ENCODE data around the gene LANCL1. TPM values are rescaled to one million over a fixed set of nuclear protein-coding genes. Genes with fewer than 3 reads are reported as not detected.

Gene LANCL1
- total RNA-seq, 1 experiment from 2014 or later, result 35.9 TPM

DNA sequence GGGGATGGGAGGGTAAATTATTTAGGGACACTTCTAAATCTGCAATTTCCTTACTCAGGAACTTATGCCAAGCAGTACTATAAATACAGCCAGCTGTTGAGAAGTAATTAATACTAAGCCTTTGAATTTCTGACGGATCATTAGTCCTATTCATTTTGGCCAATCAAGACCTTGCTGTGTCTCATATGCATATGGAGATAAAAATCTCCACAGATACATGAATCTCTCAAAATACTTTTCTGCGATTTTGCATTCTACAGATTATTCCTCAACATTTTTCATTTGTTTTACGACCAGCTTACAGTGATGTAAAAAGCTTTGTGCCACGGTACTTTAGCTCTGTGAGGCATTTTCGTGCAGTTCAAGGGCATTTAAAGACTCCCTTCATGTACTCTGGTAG lies 16.7 kb downstream of the LANCL1 start (continued):
- TF ChIP-seq, protein P1, sequence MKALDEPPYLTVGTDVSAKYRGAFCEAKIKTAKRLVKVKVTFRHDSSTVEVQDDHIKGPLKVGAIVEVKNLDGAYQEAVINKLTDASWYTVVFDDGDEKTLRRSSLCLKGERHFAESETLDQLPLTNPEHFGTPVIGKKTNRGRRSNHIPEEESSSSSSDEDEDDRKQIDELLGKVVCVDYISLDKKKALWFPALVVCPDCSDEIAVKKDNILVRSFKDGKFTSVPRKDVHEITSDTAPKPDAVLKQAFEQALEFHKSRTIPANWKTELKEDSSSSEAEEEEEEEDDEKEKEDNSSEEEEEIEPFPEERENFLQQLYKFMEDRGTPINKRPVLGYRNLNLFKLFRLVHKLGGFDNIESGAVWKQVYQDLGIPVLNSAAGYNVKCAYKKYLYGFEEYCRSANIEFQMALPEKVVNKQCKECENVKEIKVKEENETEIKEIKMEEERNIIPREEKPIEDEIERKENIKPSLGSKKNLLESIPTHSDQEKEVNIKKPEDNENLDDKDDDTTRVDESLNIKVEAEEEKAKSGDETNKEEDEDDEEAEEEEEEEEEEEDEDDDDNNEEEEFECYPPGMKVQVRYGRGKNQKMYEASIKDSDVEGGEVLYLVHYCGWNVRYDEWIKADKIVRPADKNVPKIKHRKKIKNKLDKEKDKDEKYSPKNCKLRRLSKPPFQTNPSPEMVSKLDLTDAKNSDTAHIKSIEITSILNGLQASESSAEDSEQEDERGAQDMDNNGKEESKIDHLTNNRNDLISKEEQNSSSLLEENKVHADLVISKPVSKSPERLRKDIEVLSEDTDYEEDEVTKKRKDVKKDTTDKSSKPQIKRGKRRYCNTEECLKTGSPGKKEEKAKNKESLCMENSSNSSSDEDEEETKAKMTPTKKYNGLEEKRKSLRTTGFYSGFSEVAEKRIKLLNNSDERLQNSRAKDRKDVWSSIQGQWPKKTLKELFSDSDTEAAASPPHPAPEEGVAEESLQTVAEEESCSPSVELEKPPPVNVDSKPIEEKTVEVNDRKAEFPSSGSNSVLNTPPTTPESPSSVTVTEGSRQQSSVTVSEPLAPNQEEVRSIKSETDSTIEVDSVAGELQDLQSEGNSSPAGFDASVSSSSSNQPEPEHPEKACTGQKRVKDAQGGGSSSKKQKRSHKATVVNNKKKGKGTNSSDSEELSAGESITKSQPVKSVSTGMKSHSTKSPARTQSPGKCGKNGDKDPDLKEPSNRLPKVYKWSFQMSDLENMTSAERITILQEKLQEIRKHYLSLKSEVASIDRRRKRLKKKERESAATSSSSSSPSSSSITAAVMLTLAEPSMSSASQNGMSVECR (CRISPR knock-in tag; IDR thresholded peaks at IDR 0.05; ENCODE audit: borderline replicate concordance), result no peak
- TF ChIP-seq EMX1 (CRISPR knock-in tag; IDR thresholded peaks at IDR 0.05), result no peak
- TF ChIP-seq, protein P2, sequence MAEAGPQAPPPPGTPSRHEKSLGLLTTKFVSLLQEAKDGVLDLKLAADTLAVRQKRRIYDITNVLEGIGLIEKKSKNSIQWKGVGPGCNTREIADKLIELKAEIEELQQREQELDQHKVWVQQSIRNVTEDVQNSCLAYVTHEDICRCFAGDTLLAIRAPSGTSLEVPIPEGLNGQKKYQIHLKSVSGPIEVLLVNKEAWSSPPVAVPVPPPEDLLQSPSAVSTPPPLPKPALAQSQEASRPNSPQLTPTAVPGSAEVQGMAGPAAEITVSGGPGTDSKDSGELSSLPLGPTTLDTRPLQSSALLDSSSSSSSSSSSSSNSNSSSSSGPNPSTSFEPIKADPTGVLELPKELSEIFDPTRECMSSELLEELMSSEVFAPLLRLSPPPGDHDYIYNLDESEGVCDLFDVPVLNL (CRISPR knock-in tag; IDR thresholded peaks at IDR 0.05; ENCODE audit: borderline replicate concordance, low read depth), result no peak
- TF ChIP-seq SMAD4 (CRISPR knock-in tag; IDR thresholded peaks at IDR 0.05), result no peak
- TF ChIP-seq, protein P3, sequence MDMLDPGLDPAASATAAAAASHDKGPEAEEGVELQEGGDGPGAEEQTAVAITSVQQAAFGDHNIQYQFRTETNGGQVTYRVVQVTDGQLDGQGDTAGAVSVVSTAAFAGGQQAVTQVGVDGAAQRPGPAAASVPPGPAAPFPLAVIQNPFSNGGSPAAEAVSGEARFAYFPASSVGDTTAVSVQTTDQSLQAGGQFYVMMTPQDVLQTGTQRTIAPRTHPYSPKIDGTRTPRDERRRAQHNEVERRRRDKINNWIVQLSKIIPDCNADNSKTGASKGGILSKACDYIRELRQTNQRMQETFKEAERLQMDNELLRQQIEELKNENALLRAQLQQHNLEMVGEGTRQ (CRISPR knock-in tag; IDR thresholded peaks at IDR 0.05), result no peak
- TF ChIP-seq ZNF671 (CRISPR knock-in tag; IDR thresholded peaks at IDR 0.05), result no peak

DNA sequence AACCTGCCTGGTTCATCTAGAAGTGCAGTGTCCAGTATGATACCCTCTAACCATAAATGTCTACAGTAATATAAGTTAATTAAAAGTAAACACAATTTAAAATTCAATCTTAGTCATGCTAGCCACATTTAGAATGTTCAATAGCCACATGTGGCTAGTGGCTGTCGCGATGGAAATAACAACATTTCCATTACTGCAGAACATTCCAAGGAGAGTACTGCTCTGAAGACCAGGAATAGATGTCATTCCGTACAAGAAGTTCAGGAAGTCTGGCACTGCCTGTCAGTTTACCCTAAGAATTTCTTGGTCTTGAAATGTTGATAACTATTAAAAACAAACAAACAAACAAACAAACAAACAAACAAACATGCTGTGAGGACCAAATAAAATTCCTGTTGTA lies 17.2 kb downstream of the LANCL1 start:
- H3K27ac Mint-ChIP-seq, result no peak overlapping the region
- H3K27me3 Mint-ChIP-seq (ENCODE audit: low read depth), result no peaks in the 10 kb centered on the region
- CTCF ChIA-PET, result no interaction called here
- H3K4me3 Mint-ChIP-seq, result no peak overlapping the region
- POLR2A ChIA-PET, result no interaction called here
- peaks cover 25% of the 10 kb centered on the region for H3K4me1 Mint-ChIP-seq
- ATAC-seq, result no peak
- no peak for DNase-seq (ENCODE audit: low spot score)
- peaks cover 11% of the 10 kb centered on the region for H3K36me3 Mint-ChIP-seq
- H3K9me3 Mint-ChIP-seq, result no peaks in the 10 kb centered on the region
- TF ChIP-seq TP53 (CRISPR knock-in tag; IDR thresholded peaks at IDR 0.05), result no peak
- TF ChIP-seq, protein P4, sequence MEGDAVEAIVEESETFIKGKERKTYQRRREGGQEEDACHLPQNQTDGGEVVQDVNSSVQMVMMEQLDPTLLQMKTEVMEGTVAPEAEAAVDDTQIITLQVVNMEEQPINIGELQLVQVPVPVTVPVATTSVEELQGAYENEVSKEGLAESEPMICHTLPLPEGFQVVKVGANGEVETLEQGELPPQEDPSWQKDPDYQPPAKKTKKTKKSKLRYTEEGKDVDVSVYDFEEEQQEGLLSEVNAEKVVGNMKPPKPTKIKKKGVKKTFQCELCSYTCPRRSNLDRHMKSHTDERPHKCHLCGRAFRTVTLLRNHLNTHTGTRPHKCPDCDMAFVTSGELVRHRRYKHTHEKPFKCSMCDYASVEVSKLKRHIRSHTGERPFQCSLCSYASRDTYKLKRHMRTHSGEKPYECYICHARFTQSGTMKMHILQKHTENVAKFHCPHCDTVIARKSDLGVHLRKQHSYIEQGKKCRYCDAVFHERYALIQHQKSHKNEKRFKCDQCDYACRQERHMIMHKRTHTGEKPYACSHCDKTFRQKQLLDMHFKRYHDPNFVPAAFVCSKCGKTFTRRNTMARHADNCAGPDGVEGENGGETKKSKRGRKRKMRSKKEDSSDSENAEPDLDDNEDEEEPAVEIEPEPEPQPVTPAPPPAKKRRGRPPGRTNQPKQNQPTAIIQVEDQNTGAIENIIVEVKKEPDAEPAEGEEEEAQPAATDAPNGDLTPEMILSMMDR (IDR thresholded peaks at IDR 0.05), result no peak
- TF ChIP-seq, protein P5, sequence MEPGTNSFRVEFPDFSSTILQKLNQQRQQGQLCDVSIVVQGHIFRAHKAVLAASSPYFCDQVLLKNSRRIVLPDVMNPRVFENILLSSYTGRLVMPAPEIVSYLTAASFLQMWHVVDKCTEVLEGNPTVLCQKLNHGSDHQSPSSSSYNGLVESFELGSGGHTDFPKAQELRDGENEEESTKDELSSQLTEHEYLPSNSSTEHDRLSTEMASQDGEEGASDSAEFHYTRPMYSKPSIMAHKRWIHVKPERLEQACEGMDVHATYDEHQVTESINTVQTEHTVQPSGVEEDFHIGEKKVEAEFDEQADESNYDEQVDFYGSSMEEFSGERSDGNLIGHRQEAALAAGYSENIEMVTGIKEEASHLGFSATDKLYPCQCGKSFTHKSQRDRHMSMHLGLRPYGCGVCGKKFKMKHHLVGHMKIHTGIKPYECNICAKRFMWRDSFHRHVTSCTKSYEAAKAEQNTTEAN (CRISPR knock-in tag; IDR thresholded peaks at IDR 0.05), result no peak
- no peak for TF ChIP-seq RORB (CRISPR knock-in tag; IDR thresholded peaks at IDR 0.05)
- TF ChIP-seq ATF1 (CRISPR knock-in tag; IDR thresholded peaks at IDR 0.05), result no peak
- TF ChIP-seq ZNF121 (CRISPR knock-in tag; IDR thresholded peaks at IDR 0.05), result no peak
- TF ChIP-seq, protein P6, sequence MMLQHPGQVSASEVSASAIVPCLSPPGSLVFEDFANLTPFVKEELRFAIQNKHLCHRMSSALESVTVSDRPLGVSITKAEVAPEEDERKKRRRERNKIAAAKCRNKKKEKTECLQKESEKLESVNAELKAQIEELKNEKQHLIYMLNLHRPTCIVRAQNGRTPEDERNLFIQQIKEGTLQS (CRISPR knock-in tag; conservative IDR thresholded peaks at IDR 0.05), result no peak
- no peak for TF ChIP-seq TEAD1 (CRISPR knock-in tag; IDR thresholded peaks at IDR 0.05)
- TF ChIP-seq, protein P7, sequence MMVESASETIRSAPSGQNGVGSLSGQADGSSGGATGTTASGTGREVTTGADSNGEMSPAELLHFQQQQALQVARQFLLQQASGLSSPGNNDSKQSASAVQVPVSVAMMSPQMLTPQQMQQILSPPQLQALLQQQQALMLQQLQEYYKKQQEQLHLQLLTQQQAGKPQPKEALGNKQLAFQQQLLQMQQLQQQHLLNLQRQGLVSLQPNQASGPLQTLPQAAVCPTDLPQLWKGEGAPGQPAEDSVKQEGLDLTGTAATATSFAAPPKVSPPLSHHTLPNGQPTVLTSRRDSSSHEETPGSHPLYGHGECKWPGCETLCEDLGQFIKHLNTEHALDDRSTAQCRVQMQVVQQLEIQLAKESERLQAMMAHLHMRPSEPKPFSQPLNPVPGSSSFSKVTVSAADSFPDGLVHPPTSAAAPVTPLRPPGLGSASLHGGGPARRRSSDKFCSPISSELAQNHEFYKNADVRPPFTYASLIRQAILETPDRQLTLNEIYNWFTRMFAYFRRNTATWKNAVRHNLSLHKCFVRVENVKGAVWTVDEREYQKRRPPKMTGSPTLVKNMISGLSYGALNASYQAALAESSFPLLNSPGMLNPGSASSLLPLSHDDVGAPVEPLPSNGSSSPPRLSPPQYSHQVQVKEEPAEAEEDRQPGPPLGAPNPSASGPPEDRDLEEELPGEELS (CRISPR knock-in tag; IDR thresholded peaks at IDR 0.05), result no peak
- TF ChIP-seq, protein P8, sequence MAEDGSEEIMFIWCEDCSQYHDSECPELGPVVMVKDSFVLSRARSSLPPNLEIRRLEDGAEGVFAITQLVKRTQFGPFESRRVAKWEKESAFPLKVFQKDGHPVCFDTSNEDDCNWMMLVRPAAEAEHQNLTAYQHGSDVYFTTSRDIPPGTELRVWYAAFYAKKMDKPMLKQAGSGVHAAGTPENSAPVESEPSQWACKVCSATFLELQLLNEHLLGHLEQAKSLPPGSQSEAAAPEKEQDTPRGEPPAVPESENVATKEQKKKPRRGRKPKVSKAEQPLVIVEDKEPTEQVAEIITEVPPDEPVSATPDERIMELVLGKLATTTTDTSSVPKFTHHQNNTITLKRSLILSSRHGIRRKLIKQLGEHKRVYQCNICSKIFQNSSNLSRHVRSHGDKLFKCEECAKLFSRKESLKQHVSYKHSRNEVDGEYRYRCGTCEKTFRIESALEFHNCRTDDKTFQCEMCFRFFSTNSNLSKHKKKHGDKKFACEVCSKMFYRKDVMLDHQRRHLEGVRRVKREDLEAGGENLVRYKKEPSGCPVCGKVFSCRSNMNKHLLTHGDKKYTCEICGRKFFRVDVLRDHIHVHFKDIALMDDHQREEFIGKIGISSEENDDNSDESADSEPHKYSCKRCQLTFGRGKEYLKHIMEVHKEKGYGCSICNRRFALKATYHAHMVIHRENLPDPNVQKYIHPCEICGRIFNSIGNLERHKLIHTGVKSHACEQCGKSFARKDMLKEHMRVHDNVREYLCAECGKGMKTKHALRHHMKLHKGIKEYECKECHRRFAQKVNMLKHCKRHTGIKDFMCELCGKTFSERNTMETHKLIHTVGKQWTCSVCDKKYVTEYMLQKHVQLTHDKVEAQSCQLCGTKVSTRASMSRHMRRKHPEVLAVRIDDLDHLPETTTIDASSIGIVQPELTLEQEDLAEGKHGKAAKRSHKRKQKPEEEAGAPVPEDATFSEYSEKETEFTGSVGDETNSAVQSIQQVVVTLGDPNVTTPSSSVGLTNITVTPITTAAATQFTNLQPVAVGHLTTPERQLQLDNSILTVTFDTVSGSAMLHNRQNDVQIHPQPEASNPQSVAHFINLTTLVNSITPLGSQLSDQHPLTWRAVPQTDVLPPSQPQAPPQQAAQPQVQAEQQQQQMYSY (CRISPR knock-in tag; IDR thresholded peaks at IDR 0.05), result no peak
- no peak for TF ChIP-seq ZNF671 (CRISPR knock-in tag; IDR thresholded peaks at IDR 0.05)
- TF ChIP-seq, protein P9, sequence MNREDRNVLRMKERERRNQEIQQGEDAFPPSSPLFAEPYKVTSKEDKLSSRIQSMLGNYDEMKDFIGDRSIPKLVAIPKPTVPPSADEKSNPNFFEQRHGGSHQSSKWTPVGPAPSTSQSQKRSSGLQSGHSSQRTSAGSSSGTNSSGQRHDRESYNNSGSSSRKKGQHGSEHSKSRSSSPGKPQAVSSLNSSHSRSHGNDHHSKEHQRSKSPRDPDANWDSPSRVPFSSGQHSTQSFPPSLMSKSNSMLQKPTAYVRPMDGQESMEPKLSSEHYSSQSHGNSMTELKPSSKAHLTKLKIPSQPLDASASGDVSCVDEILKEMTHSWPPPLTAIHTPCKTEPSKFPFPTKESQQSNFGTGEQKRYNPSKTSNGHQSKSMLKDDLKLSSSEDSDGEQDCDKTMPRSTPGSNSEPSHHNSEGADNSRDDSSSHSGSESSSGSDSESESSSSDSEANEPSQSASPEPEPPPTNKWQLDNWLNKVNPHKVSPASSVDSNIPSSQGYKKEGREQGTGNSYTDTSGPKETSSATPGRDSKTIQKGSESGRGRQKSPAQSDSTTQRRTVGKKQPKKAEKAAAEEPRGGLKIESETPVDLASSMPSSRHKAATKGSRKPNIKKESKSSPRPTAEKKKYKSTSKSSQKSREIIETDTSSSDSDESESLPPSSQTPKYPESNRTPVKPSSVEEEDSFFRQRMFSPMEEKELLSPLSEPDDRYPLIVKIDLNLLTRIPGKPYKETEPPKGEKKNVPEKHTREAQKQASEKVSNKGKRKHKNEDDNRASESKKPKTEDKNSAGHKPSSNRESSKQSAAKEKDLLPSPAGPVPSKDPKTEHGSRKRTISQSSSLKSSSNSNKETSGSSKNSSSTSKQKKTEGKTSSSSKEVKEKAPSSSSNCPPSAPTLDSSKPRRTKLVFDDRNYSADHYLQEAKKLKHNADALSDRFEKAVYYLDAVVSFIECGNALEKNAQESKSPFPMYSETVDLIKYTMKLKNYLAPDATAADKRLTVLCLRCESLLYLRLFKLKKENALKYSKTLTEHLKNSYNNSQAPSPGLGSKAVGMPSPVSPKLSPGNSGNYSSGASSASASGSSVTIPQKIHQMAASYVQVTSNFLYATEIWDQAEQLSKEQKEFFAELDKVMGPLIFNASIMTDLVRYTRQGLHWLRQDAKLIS (CRISPR knock-in tag; IDR thresholded peaks at IDR 0.05; ENCODE audit: borderline replicate concordance), result no peak
